Uterus (tissue), 2 donors: ENCODE measurements around the gene VAT1L.

Experiments
- CTCF ChIP-seq, 4 experiments: fragments of 200-600 bp in 2 of 4; fragments of 450-650 bp in 2 of 4; sonication (generic) in 2 of 4; IDR thresholded peaks; one replicate each; pipeline ENCODE4 v1.5.1; 2016 to 2019; ENCODE audit warnings: antibody characterized with exemption in 4 of 4, mild to moderate bottlenecking in 2 of 4, moderate library complexity in 1 of 4
- POLR2A ChIP-seq, 2 donors: fragments of 450-650 bp; IDR thresholded peaks; one replicate each; pipeline ENCODE4 v1.6.1; 2016; ENCODE audit warnings: antibody characterized with exemption in 2 of 2, mild to moderate bottlenecking in 1 of 2, moderate library complexity in 1 of 2

DNA sequence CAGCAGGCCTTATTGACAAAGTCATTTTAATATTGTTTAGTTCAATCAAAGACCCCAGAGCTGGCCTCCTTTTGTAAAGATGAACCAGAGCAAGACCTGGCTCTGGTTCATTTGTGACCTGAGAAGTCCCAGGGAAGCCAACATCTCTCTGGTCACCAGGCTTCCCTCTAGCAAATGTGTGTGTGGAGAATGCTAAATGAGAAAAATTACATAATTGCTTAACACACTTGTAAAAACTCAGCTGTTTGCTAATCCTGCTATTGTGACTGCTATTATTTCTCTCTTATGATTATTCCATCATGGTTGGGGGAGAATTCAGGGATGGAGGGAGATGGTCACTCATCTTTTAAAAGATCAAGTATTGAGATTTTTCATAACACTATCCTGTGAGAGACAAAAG lies 139.7 kb downstream of the VAT1L start:
- TF ChIP-seq CTCF (IDR thresholded peaks at IDR 0.05) (no peak), POLR2A (IDR thresholded peaks at IDR 0.05) (no peak)
